HG03280 (cell line): ENCODE data around the gene PPP2R2C.

Experiments used
- ATAC-seq: cut with Tn5 transposase; IDR thresholded peaks from one replicate; pipeline ENCODE4 v1.9.1; 2021; ENCODE audit warnings: mild to moderate bottlenecking, moderate library complexity; ENCODE audit not compliant: unreplicated experiment

The PPP2R2C gene

GRCh38 chr4:6472387-6473263 lies at the start of gene PPP2R2C:
TSS of gene PPP2R2C (minus strand) at chr4:6472614. CDS start at chr4:6472229, 385 bp downstream.
- no peak for ATAC-seq

GRCh38 chr4:6520978-6521377 lies 48.6 kb upstream of the PPP2R2C start:
- no peak for ATAC-seq

- ATAC-seq: no peak
Observed at GRCh38 chr4:6520051-6520636, 47.7 kb upstream of the PPP2R2C start.

DNA sequence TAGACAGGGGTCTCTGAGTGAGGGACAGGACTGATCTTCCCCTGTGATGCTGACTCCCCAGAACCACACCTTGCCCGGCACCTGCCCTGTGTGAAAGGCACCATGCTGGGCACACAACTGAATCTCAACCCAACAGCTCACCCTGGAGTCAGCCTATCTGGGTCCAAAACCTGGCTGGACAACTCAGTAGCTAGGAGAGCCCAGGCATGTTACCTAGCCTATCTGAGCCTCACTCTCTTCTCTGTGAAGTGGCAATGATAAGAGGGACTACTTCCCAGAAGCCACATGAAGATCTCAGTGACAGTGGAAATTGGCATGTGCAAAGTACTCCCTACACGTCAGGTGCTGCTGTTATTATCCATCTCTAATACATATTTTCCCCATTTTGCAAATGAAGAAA lies 44.8 kb upstream of the PPP2R2C start:
- no peak for ATAC-seq

DNA sequence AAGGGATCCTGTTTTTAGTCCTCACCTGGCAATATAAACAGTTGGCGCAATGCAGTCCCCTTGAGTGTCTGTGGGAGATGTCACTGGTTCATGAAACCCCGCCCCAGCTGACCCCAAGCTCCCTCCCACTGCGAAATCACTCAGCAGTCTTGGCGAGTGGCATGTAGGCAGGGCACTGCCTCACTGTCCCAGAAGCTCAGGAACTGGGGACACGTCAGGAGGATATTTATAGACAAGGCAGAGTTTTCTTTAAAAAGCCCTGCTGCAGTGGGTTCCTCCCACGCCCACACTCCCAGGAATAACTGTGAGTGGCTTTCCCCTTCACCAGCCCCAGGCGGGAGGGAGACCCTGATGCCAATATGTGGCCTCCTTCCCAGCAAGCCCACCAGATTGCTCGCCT lies 44.3 kb upstream of the PPP2R2C start:
- ATAC-seq: no peak

DNA sequence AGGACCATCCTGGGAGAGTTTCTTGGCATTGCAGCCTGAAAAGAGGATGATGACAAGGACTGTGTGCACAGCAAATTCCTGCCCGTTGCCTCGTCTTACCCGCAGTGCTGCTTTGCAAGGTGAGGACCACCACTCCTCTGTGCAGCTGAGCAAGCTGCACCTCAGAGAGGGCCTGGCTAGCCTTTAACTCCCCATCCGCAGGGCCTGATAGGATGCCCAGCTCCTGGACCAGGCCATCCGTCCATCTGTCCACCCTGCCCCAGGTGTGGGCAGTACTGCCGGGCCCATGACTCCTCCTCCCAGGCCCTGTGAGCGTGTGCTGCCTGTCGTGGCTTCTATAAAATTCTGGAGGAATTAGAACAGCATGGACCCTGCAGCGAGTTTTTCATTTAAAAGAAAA lies 43.9 kb upstream of the PPP2R2C start:
- ATAC-seq: no peak

GRCh38 chr4:6513678-6514077 lies 41.3 kb upstream of the PPP2R2C start:
- no peak for ATAC-seq

DNA sequence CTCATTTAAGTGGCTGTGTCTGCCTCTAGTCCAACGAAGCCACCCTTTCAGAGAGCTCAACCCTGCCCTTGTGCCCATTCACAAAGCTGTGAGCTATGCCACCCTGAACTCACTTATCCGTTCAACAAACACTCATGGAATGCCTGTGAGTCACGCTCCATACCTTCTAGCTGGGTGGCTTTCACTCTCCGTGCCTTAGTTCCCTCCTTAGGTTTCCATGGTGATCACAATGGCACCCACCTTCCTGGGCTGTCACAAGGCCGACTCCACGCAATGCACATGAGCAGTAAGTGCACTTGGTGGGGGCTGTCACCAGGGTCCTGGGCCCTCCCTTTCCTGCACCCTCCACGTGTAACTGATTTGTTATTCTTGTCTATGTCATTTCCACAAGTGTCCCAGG lies 37.2 kb upstream of the PPP2R2C start:
- ATAC-seq: no peak

DNA sequence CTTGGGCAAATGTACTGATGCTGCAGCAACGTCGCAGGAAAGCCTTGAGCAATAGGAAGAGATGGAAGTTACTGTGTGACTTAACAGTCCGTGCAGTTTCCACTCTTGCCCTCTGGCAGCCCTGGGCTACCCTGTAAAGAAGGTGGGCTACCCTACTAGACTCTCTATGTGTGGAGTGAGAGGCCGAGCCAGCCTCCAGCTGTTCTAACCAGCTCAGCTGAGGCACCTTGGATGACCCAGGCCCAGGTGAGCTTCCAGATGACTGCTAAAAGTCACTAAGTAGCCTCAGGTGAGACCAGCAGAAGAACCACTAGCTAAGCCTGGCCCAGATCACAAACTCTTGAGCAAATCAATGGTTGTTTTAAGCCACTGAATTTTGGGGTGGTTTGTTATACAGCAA lies 34.9 kb upstream of the PPP2R2C start:
- no peak for ATAC-seq

- no peak for ATAC-seq
Observed at GRCh38 chr4:6506616-6507140, 34.3 kb upstream of the PPP2R2C start.

- ATAC-seq: no peak
Observed at GRCh38 chr4:6504900-6505496, 32.6 kb upstream of the PPP2R2C start.

DNA sequence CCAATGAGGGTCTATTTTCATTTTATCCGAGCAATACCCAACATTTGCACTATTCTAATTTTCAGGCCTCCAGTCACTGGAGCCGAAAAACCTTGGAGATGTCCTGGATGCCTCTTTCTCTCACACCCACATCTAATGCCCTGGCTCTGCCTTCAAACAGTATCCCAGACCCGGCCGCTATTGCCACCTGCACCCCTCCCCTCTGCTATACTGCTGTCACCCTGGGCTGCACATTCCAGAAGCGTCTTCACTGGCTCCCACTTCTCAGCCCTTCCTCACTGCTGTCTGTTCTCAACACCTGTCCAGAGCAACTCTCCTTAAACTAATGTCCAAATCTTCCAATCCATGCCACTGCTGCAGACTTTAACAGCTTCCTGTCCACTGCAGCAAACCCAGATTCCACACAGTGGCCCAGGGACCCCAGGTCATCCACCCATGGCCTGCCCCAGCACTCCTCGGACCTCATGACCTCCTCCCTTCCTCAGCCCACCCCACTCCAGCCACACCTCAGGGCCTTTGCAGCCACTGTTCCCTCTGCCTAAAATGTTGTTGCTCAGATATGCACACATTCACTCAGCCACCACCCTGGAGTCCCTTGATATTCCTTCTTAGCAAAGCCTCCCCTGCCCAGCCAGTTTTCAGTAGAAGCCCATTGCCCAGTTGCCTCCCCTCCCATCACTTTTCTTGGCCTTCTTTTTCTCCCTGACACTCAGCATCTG lies 30.5 kb upstream of the PPP2R2C start:
- ATAC-seq: no peak

DNA sequence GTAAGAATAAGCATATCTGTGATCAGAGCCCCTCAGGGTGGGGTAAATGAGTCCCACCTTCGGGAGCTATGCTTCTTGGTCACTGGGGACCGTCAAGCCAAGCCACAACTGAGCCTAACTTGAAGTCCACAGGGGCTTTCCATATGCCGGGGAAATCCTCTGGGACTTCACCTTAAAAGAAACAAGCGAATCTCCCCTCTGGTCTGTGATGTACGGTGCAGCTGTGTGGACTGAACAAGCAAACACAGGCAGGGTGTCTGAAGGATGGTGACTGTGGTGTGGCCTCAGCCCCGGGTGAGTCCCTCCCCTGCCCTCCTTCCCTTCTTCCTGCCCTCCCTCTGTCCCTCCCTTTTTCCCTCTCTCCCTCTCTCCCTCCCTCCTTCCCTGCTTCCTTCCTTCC lies 29.7 kb upstream of the PPP2R2C start:
- ATAC-seq: no peak

GRCh38 chr4:6501171-6501570 lies 28.8 kb upstream of the PPP2R2C start:
- no peak for ATAC-seq

GRCh38 chr4:6500481-6501140 lies 28.2 kb upstream of the PPP2R2C start:
- ATAC-seq: no peak

GRCh38 chr4:6499238-6499600 lies 26.8 kb upstream of the PPP2R2C start:
- ATAC-seq: no peak

DNA sequence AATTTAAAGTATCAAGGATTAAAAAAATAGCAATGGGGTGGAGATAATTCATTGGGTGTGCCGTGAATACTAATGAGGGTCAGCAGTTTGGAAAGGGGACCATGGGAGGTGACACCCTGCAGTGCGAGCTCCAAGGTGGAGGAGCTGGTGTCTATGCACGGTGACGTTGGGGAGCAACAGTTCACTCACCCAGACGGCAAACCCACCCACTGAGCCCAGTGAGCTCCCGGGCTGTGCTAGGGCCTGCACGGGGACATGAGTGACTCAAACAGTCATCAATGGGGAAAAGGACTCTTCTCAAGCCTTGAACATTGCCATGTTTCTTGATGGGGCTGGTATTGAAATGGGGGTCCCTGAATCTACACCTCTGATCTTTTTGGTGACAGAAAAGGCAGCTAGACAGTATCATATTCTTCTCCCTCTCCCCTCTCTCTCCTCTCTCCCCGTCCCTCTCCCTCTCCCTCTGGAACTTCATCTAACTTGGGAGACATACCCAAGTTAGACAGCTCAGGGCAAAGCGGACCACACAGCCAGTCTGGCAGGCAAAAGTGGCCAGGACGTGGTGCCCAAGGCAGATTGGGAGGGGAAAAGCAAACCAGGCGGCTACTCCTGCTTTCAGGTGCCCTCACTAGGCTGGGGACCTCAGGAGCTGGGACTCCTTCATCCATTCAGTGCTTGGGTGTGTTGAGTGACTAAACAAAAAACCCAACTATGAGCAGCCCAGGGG lies 26.3 kb upstream of the PPP2R2C start:
- ATAC-seq: no peak

DNA sequence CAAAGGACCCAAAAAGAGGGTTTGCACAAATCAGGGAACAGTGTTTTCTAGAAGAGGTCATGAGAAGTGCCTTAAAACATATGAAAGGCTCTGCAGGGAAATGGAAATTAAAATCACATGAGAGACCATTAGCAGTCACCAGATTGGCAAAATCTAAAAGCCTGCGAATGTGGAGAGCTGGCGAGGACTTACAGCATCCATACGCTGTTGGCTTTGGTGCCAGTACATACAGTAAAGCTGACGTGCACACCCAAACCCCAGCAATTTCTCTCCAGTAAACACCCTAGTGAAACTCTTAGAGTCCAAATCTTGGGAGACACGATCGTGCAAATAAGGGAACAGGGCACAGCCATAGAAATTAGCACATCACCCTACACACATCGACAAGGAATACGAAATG lies 25.4 kb upstream of the PPP2R2C start:
- ATAC-seq: no peak

DNA sequence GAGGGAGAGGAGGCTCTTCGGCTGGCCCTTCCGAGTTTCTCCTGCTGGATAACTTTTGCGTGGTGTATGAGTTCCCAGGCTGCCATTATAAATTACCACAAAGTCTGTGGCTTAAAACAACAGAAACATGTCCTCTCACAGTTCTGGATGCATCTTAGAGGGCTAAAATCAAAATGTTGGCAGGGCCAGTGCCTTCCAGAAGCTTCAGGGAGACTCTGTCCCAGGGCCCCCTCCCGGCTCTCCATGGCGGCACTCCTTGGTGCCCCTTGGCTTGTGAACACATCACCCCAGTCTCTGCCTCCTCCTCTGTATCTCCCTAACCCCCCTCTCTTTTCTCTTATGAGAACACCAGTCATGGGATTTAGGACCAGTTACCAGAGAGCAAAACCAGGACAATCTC lies 23.3 kb upstream of the PPP2R2C start:
- no peak for ATAC-seq

- ATAC-seq: no peak
Observed at GRCh38 chr4:6495296-6495590, 22.8 kb upstream of the PPP2R2C start.
